Measurements from ENCODE around the gene CCL19.

DNA sequence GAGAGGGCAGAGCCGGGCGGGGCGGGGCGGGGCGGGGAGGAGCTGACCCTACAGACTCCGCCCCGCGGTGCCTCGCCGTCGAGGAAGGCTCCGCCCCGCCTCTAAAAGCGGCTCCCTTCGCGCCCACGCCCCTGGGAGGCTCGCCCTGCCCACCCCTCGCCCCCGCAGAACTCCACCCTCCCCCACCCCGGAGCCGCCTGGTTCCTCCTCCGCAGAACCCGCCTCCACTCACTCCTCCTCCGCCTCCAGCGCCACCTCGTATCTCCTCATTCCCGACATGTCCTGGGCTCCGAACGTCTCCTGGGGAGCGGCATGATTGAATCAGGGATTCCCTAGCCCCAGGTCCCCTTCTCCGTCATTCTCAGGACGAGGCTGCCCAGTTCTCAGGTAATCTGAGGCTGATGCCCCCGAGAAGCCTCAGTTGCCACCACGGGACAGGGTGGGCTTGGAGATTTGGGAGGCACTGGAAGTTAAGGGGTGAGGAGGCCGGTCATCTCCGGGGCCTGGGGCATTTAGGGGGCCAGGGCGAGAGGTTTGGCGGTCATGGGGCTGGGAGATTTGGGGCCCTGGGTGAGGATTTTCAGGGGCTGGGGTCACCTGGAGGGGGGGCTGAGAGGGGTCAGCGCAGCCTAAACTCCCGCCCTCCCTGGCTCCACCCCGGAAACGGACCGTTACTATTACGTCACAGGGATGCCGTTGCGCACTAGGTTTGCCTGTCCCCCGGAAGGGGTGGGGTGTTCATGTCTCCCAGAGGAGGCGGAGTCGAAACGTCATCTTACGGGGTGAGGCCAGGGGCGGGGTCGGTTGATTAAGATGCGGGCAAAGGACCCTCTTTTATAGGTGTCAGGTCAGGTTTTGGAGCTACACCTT is 25.5 kb downstream of the CCL19 start:
- TF ChIP-seq, protein P1, sequence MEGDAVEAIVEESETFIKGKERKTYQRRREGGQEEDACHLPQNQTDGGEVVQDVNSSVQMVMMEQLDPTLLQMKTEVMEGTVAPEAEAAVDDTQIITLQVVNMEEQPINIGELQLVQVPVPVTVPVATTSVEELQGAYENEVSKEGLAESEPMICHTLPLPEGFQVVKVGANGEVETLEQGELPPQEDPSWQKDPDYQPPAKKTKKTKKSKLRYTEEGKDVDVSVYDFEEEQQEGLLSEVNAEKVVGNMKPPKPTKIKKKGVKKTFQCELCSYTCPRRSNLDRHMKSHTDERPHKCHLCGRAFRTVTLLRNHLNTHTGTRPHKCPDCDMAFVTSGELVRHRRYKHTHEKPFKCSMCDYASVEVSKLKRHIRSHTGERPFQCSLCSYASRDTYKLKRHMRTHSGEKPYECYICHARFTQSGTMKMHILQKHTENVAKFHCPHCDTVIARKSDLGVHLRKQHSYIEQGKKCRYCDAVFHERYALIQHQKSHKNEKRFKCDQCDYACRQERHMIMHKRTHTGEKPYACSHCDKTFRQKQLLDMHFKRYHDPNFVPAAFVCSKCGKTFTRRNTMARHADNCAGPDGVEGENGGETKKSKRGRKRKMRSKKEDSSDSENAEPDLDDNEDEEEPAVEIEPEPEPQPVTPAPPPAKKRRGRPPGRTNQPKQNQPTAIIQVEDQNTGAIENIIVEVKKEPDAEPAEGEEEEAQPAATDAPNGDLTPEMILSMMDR (IDR thresholded peaks at IDR 0.05): no peak
- peak; percentile 92 to 94 for TF ChIP-seq POLR2A (IDR thresholded peaks at IDR 0.05)

All from gastroesophageal sphincter (tissue), 3 donors.